Tibial artery (tissue), 4 donors: ENCODE measurements around the gene ELAC1.
"Not testable (repeated sequence)": the region's sequence is repeated elsewhere in the genome, so short reads cannot be mapped to it uniquely, and the experiment has no call there.

Experiments used
- DNase-seq, 2 donors: peaks; one replicate each; pipeline ENCODE4 v3.0.0-alpha.2; 2019
- H3K27ac ChIP-seq, 2 donors: fragments of 200-600 bp; sonication (generic) in 1 of 2; 1 replicate in 1 of 2; 2 replicates in 1 of 2; pipeline ENCODE4 v1.5.1; 2018 to 2019; ENCODE audit warnings: mild to moderate bottlenecking in 1 of 2
- H3K27me3 ChIP-seq, 2 donors: fragments of 200-600 bp; sonication (generic) in 1 of 2; one replicate each; pipeline versions ENCODE4 v1.5.1 to v1.6.0; 2016 to 2019
- H3K36me3 ChIP-seq, 3 donors: fragments of 200-600 bp; sonication (generic) in 2 of 3; one replicate each; pipeline ENCODE4 v1.5.1; 2016 to 2019; ENCODE audit warnings: mild to moderate bottlenecking in 2 of 3
- H3K4me1 ChIP-seq, 4 donors: fragments of 200-600 bp; sonication (generic) in 2 of 4; 1 replicate in 3 of 4; 2 replicates in 1 of 4; pipeline ENCODE4 v1.5.1; 2016 to 2019
- H3K4me3 ChIP-seq, 2 donors: fragments of 200-600 bp; sonication (generic) in 1 of 2; 1 replicate in 1 of 2; 2 replicates in 1 of 2; pipeline ENCODE4 v1.5.1; 2018 to 2019; ENCODE audit warnings: mild to moderate bottlenecking in 2 of 2
- H3K9me3 ChIP-seq, 3 donors: fragments of 200-600 bp; sonication (generic) in 1 of 3; one replicate each; pipeline ENCODE4 v1.5.1; 2016 to 2019
- CTCF ChIP-seq, 2 experiments: fragments of 200-600 bp in 1 of 2; fragments of 450-650 bp in 1 of 2; IDR thresholded peaks; one replicate each; pipeline ENCODE4 v1.5.1; 2017 to 2019; ENCODE audit warnings: antibody characterized with exemption in 2 of 2, mild to moderate bottlenecking in 1 of 2, moderate library complexity in 1 of 2
- intact Hi-C: fragments of 100-400 bp; cut with DNase I; formaldehyde crosslinking; loops from one replicate; pipeline ENCODE4 v1.15.0; 2023; ENCODE audit warnings: low total_unique reads

Gene ELAC1

GRCh38 chr18:50944245-50944932 lies 23.5 kb upstream of the ELAC1 start:
- Histone ChIP-seq H3K4me1 (no peaks in the 10 kb centered on the region), H3K4me3 (no peak overlapping the region), H3K27me3 (no peaks in the 10 kb centered on the region), H3K9me3 (no peaks in the 10 kb centered on the region), H3K27ac (no peak overlapping the region), H3K36me3 (peaks cover 0 to 26% (median 4%) of the 10 kb centered on the region in 3 donors)
- TF ChIP-seq CTCF (IDR thresholded peaks at IDR 0.05), result no peak
- no peak for DNase-seq
- intact Hi-C loops, result no loop called here

GRCh38 chr18:50945918-50946317 lies 21.9 kb upstream of the ELAC1 start:
- H3K36me3 ChIP-seq, result peaks cover 0 to 16% (median 4%) of the 10 kb centered on the region in 3 donors
- H3K4me1 ChIP-seq, intact Hi-C loops: not testable (repeated sequence)

GRCh38 chr18:50947899-50948298 lies 19.9 kb upstream of the ELAC1 start:
- TF ChIP-seq CTCF (IDR thresholded peaks at IDR 0.05), result no peak
- H3K4me1 ChIP-seq, result no peaks in the 10 kb centered on the region

More at GRCh38 chr18:50945918-50946317, 21.9 kb upstream of the ELAC1 start:
- H3K27ac ChIP-seq, H3K4me3 ChIP-seq, H3K9me3 ChIP-seq, H3K27me3 ChIP-seq, DNase-seq: not testable (repeated sequence)

GRCh38 chr18:50949185-50949584 lies 18.7 kb upstream of the ELAC1 start:
- no peaks in the 10 kb centered on the region for H3K27me3 ChIP-seq
- no peak overlapping the region for H3K4me3 ChIP-seq
- H3K9me3 ChIP-seq, result no peaks in the 10 kb centered on the region
- H3K36me3 ChIP-seq, result peaks cover 0 to 12% (median 4%) of the 10 kb centered on the region in 3 donors
- intact Hi-C loops, result no loop called here
- no peak for TF ChIP-seq CTCF (IDR thresholded peaks at IDR 0.05)
- no peak for DNase-seq
- no peaks in the 10 kb centered on the region for H3K4me1 ChIP-seq
- no peak overlapping the region for H3K27ac ChIP-seq

More at GRCh38 chr18:50947899-50948298, 19.9 kb upstream of the ELAC1 start:
- Histone ChIP-seq H3K27ac (no peak overlapping the region), H3K4me3 (no peak overlapping the region), H3K9me3 (no peaks in the 10 kb centered on the region), H3K27me3 (no peaks in the 10 kb centered on the region), H3K36me3 (peaks cover 0 to 15% (median 4%) of the 10 kb centered on the region in 3 donors)
- no peak for DNase-seq
- intact Hi-C loops, result no loop called here

GRCh38 chr18:50950626-50951025 lies 17.2 kb upstream of the ELAC1 start:
- Histone ChIP-seq H3K4me3 (no peak overlapping the region), H3K36me3 (peaks cover 0 to 3% (median 0%) of the 10 kb centered on the region in 3 donors), H3K4me1 (no peaks in the 10 kb centered on the region), H3K27ac (no peak overlapping the region), H3K27me3 (no peaks in the 10 kb centered on the region), H3K9me3 (no peaks in the 10 kb centered on the region)
- no peak for TF ChIP-seq CTCF (IDR thresholded peaks at IDR 0.05)
- intact Hi-C loops, result no loop called here
- no peak for DNase-seq

- no peak overlapping the region for H3K4me3 ChIP-seq
- H3K27ac ChIP-seq, result no peak overlapping the region
- H3K36me3 ChIP-seq, result no peaks in the 10 kb centered on the region
- TF ChIP-seq CTCF (IDR thresholded peaks at IDR 0.05), result no peak
- H3K4me1 ChIP-seq, result no peaks in the 10 kb centered on the region
- no peaks in the 10 kb centered on the region for H3K27me3 ChIP-seq
- H3K9me3 ChIP-seq, result no peaks in the 10 kb centered on the region
- DNase-seq, result no peak
- intact Hi-C loops, result no loop called here
Measured at GRCh38 chr18:50953822-50954221, 14.0 kb upstream of the ELAC1 start.
